ENCODE data around the gene NGF.

Gene NGF

DNA sequence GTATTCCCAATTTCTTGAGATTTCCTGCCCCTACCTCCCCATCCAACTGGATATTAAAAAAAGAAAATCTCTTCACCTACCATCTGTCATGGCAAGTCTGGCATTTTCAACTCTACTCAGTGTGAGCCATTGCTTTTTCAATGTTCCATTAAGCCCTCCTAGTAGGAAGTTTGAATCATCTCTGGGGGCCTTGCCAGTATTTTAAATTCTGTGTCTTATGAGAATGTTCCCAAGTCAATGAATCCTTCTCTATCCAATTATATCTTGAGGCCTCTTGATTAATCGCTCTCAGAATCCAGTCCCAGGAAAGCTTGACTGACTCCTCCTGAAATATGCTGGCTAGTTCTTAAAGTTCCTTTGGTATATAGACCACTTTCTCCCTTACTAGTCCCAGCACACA is 91.5 kb downstream of the NGF start:
- TF ChIP-seq ZFX (IDR thresholded peaks at IDR 0.05) = no peak
- TF ChIP-seq CTCF (conservative IDR thresholded peaks at IDR 0.05) = no peak
- H3K27ac ChIP-seq = no peak overlapping the region

GRCh38 chr1:115245227-115245626 is 92.8 kb downstream of the NGF start:
- H3K27ac ChIP-seq = no peak overlapping the region
- TF ChIP-seq CTCF (conservative IDR thresholded peaks at IDR 0.05) (no peak), ZFX (IDR thresholded peaks at IDR 0.05) (no peak)

GRCh38 chr1:115242543-115242942 is 95.5 kb downstream of the NGF start:
- no peak overlapping the region for H3K27ac ChIP-seq
- TF ChIP-seq CTCF (conservative IDR thresholded peaks at IDR 0.05) (no peak), ZFX (IDR thresholded peaks at IDR 0.05) (no peak)

GRCh38 chr1:115241309-115241708 is 96.7 kb downstream of the NGF start:
- TF ChIP-seq ZFX (IDR thresholded peaks at IDR 0.05) (no peak), CTCF (conservative IDR thresholded peaks at IDR 0.05) (no peak)
- no peak overlapping the region for H3K27ac ChIP-seq

DNA sequence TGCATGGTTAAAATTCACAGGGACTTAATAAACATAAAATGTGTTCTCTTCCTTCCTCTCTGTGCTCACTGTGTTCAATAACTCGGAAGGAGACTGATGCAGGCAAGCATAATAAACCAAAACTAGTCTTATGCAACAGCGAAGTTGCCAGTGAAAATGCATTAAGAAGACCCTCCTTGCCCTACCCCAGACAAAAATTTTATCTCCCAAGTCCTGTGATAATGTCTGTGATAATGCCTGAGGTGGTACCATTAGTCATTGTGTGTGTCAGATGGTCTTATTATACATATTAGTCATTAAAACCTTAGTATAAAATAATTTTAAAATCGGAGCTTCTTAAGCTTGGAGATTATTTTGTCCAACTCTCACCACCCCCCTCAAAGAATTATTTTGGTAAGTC is 97.8 kb downstream of the NGF start:
- TF ChIP-seq CTCF (conservative IDR thresholded peaks at IDR 0.05) (no peak), ZFX (IDR thresholded peaks at IDR 0.05) (no peak)
- H3K27ac ChIP-seq = no peak overlapping the region

- no peak overlapping the region for H3K27ac ChIP-seq
- no peak for TF ChIP-seq CTCF (conservative IDR thresholded peaks at IDR 0.05)
- no peak for TF ChIP-seq ZFX (IDR thresholded peaks at IDR 0.05)
Observed at GRCh38 chr1:115239426-115239825, 98.6 kb downstream of the NGF start.

DNA sequence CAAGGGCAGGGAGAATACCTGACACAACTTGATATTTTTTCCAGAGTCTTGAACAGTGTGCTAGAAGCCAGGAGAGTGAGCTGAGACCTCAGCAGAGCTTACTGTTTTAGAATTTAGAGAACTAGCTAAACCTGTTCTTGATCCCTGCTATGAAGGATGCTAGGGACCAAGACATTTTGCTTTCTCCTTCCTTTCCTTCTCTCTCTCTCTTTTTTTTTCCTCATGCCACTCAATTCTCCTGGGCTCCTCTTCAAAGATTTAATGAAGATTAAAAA is 99.0 kb downstream of the NGF start:
- no peak overlapping the region for H3K27ac ChIP-seq
- no peak for TF ChIP-seq ZFX (IDR thresholded peaks at IDR 0.05)
- no peak for TF ChIP-seq CTCF (conservative IDR thresholded peaks at IDR 0.05)
